Measurements from ENCODE around the gene SLC2A1. TPM values are rescaled to one million over a fixed set of nuclear protein-coding genes. Genes with fewer than 3 reads are reported as not detected.

The SLC2A1 gene
- total and polyA plus RNA-seq, 9 of the 15 experiments (the other 6 are each of a cell fraction or from before 2014, with no cell fraction given) = 12.6 to 153 (median 48.0) TPM

GRCh38 chr1:42966688-42967612 lies 8.3 kb upstream of the SLC2A1 start (continued):
- no peak for TF ChIP-seq GTF2B (IDR thresholded peaks at IDR 0.05; ENCODE audit: extremely low read depth, insufficient read length)
- no peak for TF ChIP-seq ZNF384 (IDR thresholded peaks at IDR 0.05; ENCODE audit: low read depth, low read length)
- no peak for TF ChIP-seq ZNF780A (CRISPR knock-in tag; IDR thresholded peaks at IDR 0.05)
- no peak for TF ChIP-seq CHCHD3 (CRISPR knock-in tag; IDR thresholded peaks at IDR 0.05)
- no peak for TF ChIP-seq ZBTB1 (CRISPR knock-in tag; IDR thresholded peaks at IDR 0.05; ENCODE audit: borderline replicate concordance, low read depth)
- TF ChIP-seq ZNF146 (CRISPR knock-in tag; IDR thresholded peaks at IDR 0.05; ENCODE audit: unreplicated experiment) = no peak
- TF ChIP-seq SNIP1 (IDR thresholded peaks at IDR 0.05; ENCODE audit: low read depth) = no peak
- no peak for TF ChIP-seq POLR2G (IDR thresholded peaks at IDR 0.05; ENCODE audit: low read depth, low read length)
- no peak for TF ChIP-seq ZNF707 (CRISPR knock-in tag; conservative IDR thresholded peaks at IDR 0.05)
- TF ChIP-seq HMGN3 (IDR thresholded peaks at IDR 0.05; ENCODE audit: borderline replicate concordance, extremely low read depth, insufficient read length, low read depth, low read length) = no peak
- no peak for TF ChIP-seq SNRNP70 (optimal IDR thresholded peaks at IDR 0.05; ENCODE audit: low read depth, low read length)
- no peak for TF ChIP-seq MED1 (CRISPR knock-in tag; IDR thresholded peaks at IDR 0.05; ENCODE audit: borderline replicate concordance)
- TF ChIP-seq, protein P1, sequence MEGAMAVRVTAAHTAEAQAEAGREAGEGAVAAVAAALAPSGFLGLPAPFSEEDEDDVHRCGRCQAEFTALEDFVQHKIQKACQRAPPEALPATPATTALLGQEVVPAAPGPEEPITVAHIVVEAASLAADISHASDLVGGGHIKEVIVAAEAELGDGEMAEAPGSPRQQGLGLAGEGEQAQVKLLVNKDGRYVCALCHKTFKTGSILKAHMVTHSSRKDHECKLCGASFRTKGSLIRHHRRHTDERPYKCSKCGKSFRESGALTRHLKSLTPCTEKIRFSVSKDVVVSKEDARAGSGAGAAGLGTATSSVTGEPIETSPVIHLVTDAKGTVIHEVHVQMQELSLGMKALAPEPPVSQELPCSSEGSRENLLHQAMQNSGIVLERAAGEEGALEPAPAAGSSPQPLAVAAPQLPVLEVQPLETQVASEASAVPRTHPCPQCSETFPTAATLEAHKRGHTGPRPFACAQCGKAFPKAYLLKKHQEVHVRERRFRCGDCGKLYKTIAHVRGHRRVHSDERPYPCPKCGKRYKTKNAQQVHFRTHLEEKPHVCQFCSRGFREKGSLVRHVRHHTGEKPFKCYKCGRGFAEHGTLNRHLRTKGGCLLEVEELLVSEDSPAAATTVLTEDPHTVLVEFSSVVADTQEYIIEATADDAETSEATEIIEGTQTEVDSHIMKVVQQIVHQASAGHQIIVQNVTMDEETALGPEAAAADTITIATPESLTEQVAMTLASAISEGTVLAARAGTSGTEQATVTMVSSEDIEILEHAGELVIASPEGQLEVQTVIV (CRISPR knock-in tag; IDR thresholded peaks at IDR 0.05; ENCODE audit: borderline replicate concordance) = no peak
- TF ChIP-seq CBX8 (IDR thresholded peaks at IDR 0.05; ENCODE audit: borderline replicate concordance, extremely low read depth, low read depth, low read length, poor library complexity, severe bottlenecking) = no peak
- TF ChIP-seq SREBF2 (CRISPR knock-in tag; IDR thresholded peaks at IDR 0.05) = no peak
- TF ChIP-seq MAFG (tag; conservative IDR thresholded peaks at IDR 0.05) = peak; percentile 90
- no peak; the same call in 1 of the 2 replicates for TF ChIP-seq ZNF24 (IDR thresholded peaks at IDR 0.05)
- TF ChIP-seq KDM4B (IDR thresholded peaks at IDR 0.05; ENCODE audit: borderline replicate concordance in 2 of 2, low read depth in 1 of 2) = no peak
- TF ChIP-seq NR4A1 (CRISPR knock-in tag; IDR thresholded peaks at IDR 0.05) = no peak
- TF ChIP-seq NR4A1 (tag; IDR thresholded peaks at IDR 0.05) = no peak; the same call in 1 of the 2 replicates
- peak in 1 of 2 experiments; percentile 52; a peak in 1 of 4 replicates for TF ChIP-seq HDAC1 (IDR thresholded peaks at IDR 0.05)
- no peak for TF ChIP-seq HMGXB4 (CRISPR knock-in tag; IDR thresholded peaks at IDR 0.05)
- TF ChIP-seq POLR2AphosphoS2 (IDR thresholded peaks at IDR 0.05; ENCODE audit: low read length) = no peak
